Keratinocyte (primary cell): ENCODE results near the gene ERG.

Source experiments
- CTCF ChIP-seq, 3 experiments: IDR thresholded peaks in 1 of 3; conservative IDR thresholded peaks in 1 of 3; optimal IDR thresholded peaks in 1 of 3; 2 replicates in 2 of 3; 3 replicates in 1 of 3; pipeline versions ENCODE3 to v1.5.1; 2011; ENCODE audit warnings: low read length in 3 of 3, mild to moderate bottlenecking in 3 of 3, moderate library complexity in 2 of 3, control low read depth in 1 of 3, inconsistent platforms in 1 of 3; ENCODE audit not compliant: insufficient read depth in 2 of 3; ENCODE audit errors: extremely low read depth in 1 of 3
- EZH2 ChIP-seq: IDR thresholded peaks from one replicate; pipeline ENCODE4 v1.6.1; 2012; ENCODE audit warnings: inconsistent platforms, mild to moderate bottlenecking, low read length, moderate library complexity

DNA sequence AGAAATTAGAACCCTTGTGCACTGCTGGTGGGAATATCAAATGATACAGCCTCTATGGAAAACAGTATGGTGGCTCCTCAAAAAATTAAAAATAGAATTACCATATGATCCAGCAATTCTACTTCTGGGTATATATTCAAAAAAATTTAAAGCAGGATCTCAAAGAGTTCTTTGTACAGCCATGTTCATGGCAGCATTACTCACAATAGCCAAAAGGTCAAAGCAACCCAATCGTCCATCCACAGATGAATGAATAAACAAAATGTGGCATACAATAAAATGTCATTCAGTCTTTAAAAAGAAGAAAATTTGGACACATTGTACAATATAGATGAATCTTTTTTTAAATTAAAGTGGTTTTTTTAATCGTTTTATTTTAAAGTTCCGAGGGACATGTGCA lies 36.3 kb upstream of the ERG start:
- no peak for TF ChIP-seq CTCF (optimal IDR thresholded peaks at IDR 0.05 in 1 of 3, IDR thresholded peaks at IDR 0.05 in 1 of 3, conservative IDR thresholded peaks at IDR 0.05 in 1 of 3; ENCODE audit: extremely low read depth in 1 of 3, insufficient read depth in 2 of 3, low read length in 3 of 3)
- TF ChIP-seq EZH2, result no peak
